ENCODE results near the gene SP3. TPM values are rescaled to one million over a fixed set of nuclear protein-coding genes. Genes with fewer than 3 reads are reported as not detected.
A peak's percentile ranks its signal among the peaks of the same experiment; 100 is the strongest.

The SP3 gene
- total and polyA plus RNA-seq, 10 donors, result 17.4 to 140 (median 99.0) TPM

GRCh38 chr2:173961346-173961705 is 3.8 kb downstream of the SP3 start:
- peak overlapping the region in 5 of 8 donors; percentile 6 to 100 (median 100) for H3K27ac ChIP-seq
- H3K9me3 ChIP-seq, result peaks cover 0 to 8% (median 3%) of the 10 kb centered on the region in 8 donors
- no peak for TF ChIP-seq POLR2A (IDR thresholded peaks at IDR 0.05)
- TF ChIP-seq POLR2AphosphoS5 (IDR thresholded peaks at IDR 0.05), result no peak
- H3K4me3 ChIP-seq, result peak overlapping the region in 2 of 8 donors; percentile 90 to 95
- no peaks in the 10 kb centered on the region for H3K27me3 ChIP-seq (replicated peaks in 1 of 7)
- H3K36me3 ChIP-seq, result peaks cover 0 to 10% (median 0%) of the 10 kb centered on the region in 6 donors
- H3K4me1 ChIP-seq, result peaks cover 49 to 76% (median 73%) of the 10 kb centered on the region in 6 donors
- intact Hi-C loops (cut with DNase I; ENCODE audit: low total_unique reads), result no loop called here
- WGBS, 5 donors, result 89 to 97% (median 95%) methylated on average over 1 of the region's 1 CpG
- DNase-seq, result no peak

GRCh38 chr2:173959909-173960308 is 5.3 kb downstream of the SP3 start:
- Histone ChIP-seq H3K36me3 (peaks cover 0 to 24% (median 11%) of the 10 kb centered on the region in 6 donors), H3K9me3 (peaks cover 0 to 8% (median 3%) of the 10 kb centered on the region in 8 donors), H3K4me3 (peak overlapping the region in 1 of 8 donors; percentile 8), H3K27me3 (replicated peaks in 1 of 7) (no peaks in the 10 kb centered on the region), H3K4me1 (peaks cover 51 to 84% (median 82%) of the 10 kb centered on the region in 6 donors), H3K27ac (peak overlapping the region in 2 of 8 donors; percentile 100)
- WGBS, 5 donors, result 86 to 93% (median 90%) methylated on average over 7 of the region's 7 CpGs
- TF ChIP-seq POLR2A (IDR thresholded peaks at IDR 0.05) (no peak), POLR2AphosphoS5 (IDR thresholded peaks at IDR 0.05) (no peak), CTCF (IDR thresholded peaks at IDR 0.05 in 8 of 11, conservative IDR thresholded peaks at IDR 0.05 in 3 of 11) (no peak)
- intact Hi-C loops (cut with DNase I; ENCODE audit: low total_unique reads), result loop anchor here (10.0 kb wide), 1 partner anchor 55 kb away; no protein-coding TSS in a partner anchor
- no peak for DNase-seq

- WGBS, 5 donors, result 81 to 87% (median 83%) methylated on average over 16 of the region's 16 CpGs
- Histone ChIP-seq H3K9me3 (peaks cover 0 to 8% (median 3%) of the 10 kb centered on the region in 8 donors), H3K27ac (peak overlapping the region in 2 of 8 donors; percentile 100), H3K4me3 (no peak overlapping the region), H3K27me3 (replicated peaks in 1 of 7) (no peaks in the 10 kb centered on the region), H3K4me1 (peaks cover 51 to 88% (median 87%) of the 10 kb centered on the region in 6 donors), H3K36me3 (peaks cover 0 to 29% (median 16%) of the 10 kb centered on the region in 6 donors)
- no peak for DNase-seq
- no peak for TF ChIP-seq POLR2AphosphoS5 (IDR thresholded peaks at IDR 0.05)
- TF ChIP-seq CTCF (IDR thresholded peaks at IDR 0.05 in 8 of 11, conservative IDR thresholded peaks at IDR 0.05 in 3 of 11), result no peak
- TF ChIP-seq POLR2A (IDR thresholded peaks at IDR 0.05), result no peak
- intact Hi-C loops (cut with DNase I; ENCODE audit: low total_unique reads), result loop anchor here (10.0 kb wide), 1 partner anchor 55 kb away; no protein-coding TSS in a partner anchor
Observed at GRCh38 chr2:173959358-173959884, 5.8 kb downstream of the SP3 start.

- no peak overlapping the region for H3K4me3 ChIP-seq
- WGBS, 5 donors, result 73 to 77% (median 74%) methylated on average over 4 of the region's 4 CpGs
- peaks cover 0 to 8% (median 3%) of the 10 kb centered on the region in 8 donors for H3K9me3 ChIP-seq
- H3K4me1 ChIP-seq, result peaks cover 60 to 99% (median 98%) of the 10 kb centered on the region in 6 donors
- no peak overlapping the region for H3K27ac ChIP-seq
- intact Hi-C loops (cut with DNase I; ENCODE audit: low total_unique reads), result loop anchor here (10.0 kb wide), 1 partner anchor 54 kb away; no protein-coding TSS in a partner anchor
- H3K36me3 ChIP-seq, result peaks cover 0 to 40% (median 23%) of the 10 kb centered on the region in 6 donors
- TF ChIP-seq POLR2A (IDR thresholded peaks at IDR 0.05) (no peak), POLR2AphosphoS5 (IDR thresholded peaks at IDR 0.05) (no peak), CTCF (IDR thresholded peaks at IDR 0.05 in 8 of 11, conservative IDR thresholded peaks at IDR 0.05 in 3 of 11) (no peak)
- H3K27me3 ChIP-seq (replicated peaks in 1 of 7), result no peaks in the 10 kb centered on the region
- no peak for DNase-seq
Observed at GRCh38 chr2:173958198-173958846, 6.9 kb downstream of the SP3 start.
